BLaER1 treated with 17β-estradiol and CSF1 and Interleukin-3, amounts not matched to agents 10 nM and 100 nM (cell line): Measurements from ENCODE around the gene LMBR1.

Experiments
- H3K27ac ChIP-seq, 11 experiments: shearing (Covaris generic); formaldehyde crosslinking; 2 replicates each; pipeline ENCODE4 v1.8.1; 2022
- H3K27me3 ChIP-seq, 11 experiments: shearing (Covaris generic); formaldehyde crosslinking; 2 replicates each; pipeline ENCODE4 v1.8.1; 2022
- H3K36me3 ChIP-seq, 11 experiments: shearing (Covaris generic); formaldehyde crosslinking; 2 replicates each; pipeline ENCODE4 v1.8.1; 2022
- H3K4me1 ChIP-seq, 10 experiments: shearing (Covaris generic); formaldehyde crosslinking; 2 replicates each; pipeline ENCODE4 v1.8.1; 2022
- H3K4me2 ChIP-seq, 11 experiments: shearing (Covaris generic); formaldehyde crosslinking; 2 replicates each; pipeline ENCODE4 v1.8.1; 2022
- H3K4me3 ChIP-seq, 10 experiments: shearing (Covaris generic); formaldehyde crosslinking; 2 replicates each; pipeline ENCODE4 v1.8.1; 2022
- H3K9ac ChIP-seq, 11 experiments: shearing (Covaris generic); formaldehyde crosslinking; 2 replicates each; pipeline ENCODE4 v1.8.1; 2022
- H3K9me3 ChIP-seq, 11 experiments: shearing (Covaris generic); formaldehyde crosslinking; replicated peaks in 1 of 11; 2 replicates each; pipeline ENCODE4 v1.8.1; 2022
- H4K20me1 ChIP-seq, 11 experiments: shearing (Covaris generic); formaldehyde crosslinking; 2 replicates each; pipeline ENCODE4 v1.8.1; 2022
- Cebpa-rat ChIP-seq, 11 experiments: shearing (Covaris generic); IDR thresholded peaks; 2 replicates each; pipeline ENCODE4 v1.8.1; 2022

LMBR1 gene

GRCh38 chr7:156842740-156843140 lies 50.2 kb downstream of the LMBR1 start:
- Histone ChIP-seq H4K20me1 (peaks cover 31 to 98% (median 53%) of the 10 kb centered on the region in 11 experiments; a peak in 21 of 22 replicates), H3K27me3 (no peaks in the 10 kb centered on the region), H3K9me3 (peaks cover 0 to 6% (median 0%) of the 10 kb centered on the region in 11 experiments; a peak in 1 of 22 replicates), H3K4me3 (no peak overlapping the region), H3K27ac (no peak overlapping the region), H3K9ac (no peak overlapping the region; a peak in 1 of 22 replicates), H3K4me1 (peaks cover 0 to 27% (median 5%) of the 10 kb centered on the region in 10 experiments; a peak in 11 of 20 replicates), H3K36me3 (peaks cover 3 to 26% (median 8%) of the 10 kb centered on the region in 11 experiments; a peak in 10 of 22 replicates), H3K4me2 (peak overlapping the region in 3 of 11 experiments; percentile 18 to 66 (median 20); a peak in 5 of 22 replicates)
- no peak for TF ChIP-seq Cebpa-rat (IDR thresholded peaks at IDR 0.05)

DNA sequence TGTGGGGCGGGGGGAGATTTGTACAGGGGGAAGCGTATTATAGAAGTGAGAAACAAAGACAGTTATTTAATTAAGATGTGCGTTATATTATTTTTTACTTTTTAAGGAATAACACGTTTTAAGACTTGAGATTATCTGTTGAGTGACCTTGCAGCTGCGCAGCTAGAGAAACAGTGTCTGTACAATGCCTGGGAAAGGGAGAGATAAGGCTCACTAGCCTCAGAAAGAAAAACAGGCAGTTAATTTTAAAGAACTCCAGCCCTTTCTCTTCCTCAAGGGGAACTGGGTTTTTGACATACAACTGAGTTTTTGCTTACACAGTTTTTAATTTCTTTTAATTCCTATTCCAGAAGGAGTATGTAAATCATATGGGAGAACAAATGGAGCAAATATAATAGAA lies 50.7 kb downstream of the LMBR1 start:
- peaks cover 0 to 27% (median 5%) of the 10 kb centered on the region in 10 experiments; a peak in 11 of 20 replicates for H3K4me1 ChIP-seq
- H4K20me1 ChIP-seq: peaks cover 31 to 98% (median 53%) of the 10 kb centered on the region in 11 experiments; a peak in 21 of 22 replicates
- H3K9me3 ChIP-seq: peaks cover 0 to 6% (median 0%) of the 10 kb centered on the region in 11 experiments; a peak in 1 of 22 replicates
- no peak overlapping the region for H3K9ac ChIP-seq
- H3K36me3 ChIP-seq: peaks cover 3 to 26% (median 9%) of the 10 kb centered on the region in 11 experiments; a peak in 11 of 22 replicates
- no peak for TF ChIP-seq Cebpa-rat (IDR thresholded peaks at IDR 0.05)
- H3K4me3 ChIP-seq: no peak overlapping the region
- H3K27me3 ChIP-seq: no peaks in the 10 kb centered on the region
- peak overlapping the region in 3 of 11 experiments; percentile 18 to 66 (median 20); a peak in 3 of 22 replicates for H3K4me2 ChIP-seq
- H3K27ac ChIP-seq: no peak overlapping the region

DNA sequence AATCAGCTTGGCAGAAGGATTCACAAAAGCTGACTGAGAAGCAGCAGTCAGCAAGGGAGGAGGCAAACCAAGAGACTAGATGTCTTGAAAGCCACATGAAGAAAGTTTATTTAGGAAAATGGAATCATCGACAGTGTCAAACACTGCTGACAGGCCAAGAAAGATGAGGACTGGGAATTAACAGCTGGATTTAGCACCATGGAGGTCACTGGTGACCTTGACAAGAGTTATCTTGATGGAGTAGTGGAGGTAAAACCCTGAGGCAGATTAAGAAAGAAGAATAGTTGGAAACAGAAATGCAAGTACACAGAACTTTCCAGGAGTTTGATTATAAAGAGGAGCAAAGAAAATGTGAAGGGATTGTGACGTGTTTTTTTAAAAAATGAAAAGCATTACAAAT lies 51.5 kb downstream of the LMBR1 start:
- no peak for TF ChIP-seq Cebpa-rat (IDR thresholded peaks at IDR 0.05)
- Histone ChIP-seq H4K20me1 (peaks cover 28 to 98% (median 53%) of the 10 kb centered on the region in 11 experiments; a peak in 20 of 22 replicates), H3K4me3 (no peak overlapping the region), H3K27ac (no peak overlapping the region), H3K4me2 (no peak overlapping the region), H3K4me1 (peaks cover 0 to 27% (median 5%) of the 10 kb centered on the region in 10 experiments; a peak in 11 of 20 replicates), H3K27me3 (no peaks in the 10 kb centered on the region), H3K36me3 (peaks cover 3 to 33% (median 12%) of the 10 kb centered on the region in 11 experiments; a peak in 15 of 22 replicates), H3K9me3 (peaks cover 0 to 6% (median 0%) of the 10 kb centered on the region in 11 experiments; a peak in 1 of 22 replicates), H3K9ac (no peak overlapping the region)

DNA sequence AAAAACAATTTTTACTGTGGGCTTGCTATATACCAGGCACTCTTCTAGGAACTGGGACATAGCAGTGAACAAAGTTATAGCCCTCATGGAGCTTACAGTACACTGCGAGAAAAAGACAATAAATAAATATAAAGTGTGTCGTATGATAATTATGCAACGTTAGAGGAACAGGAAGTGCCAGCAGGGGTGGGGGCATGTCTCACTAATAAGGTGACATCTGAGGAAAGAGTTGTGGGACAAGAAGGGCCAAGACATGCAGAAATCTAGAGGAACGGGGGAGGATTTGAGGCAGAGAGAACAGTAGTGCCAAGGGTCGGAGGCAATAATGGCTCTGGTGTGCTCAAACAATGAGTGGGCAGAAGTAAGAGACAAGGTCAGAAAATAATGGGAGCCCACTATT lies 52.8 kb downstream of the LMBR1 start:
- peaks cover 3 to 47% (median 24%) of the 10 kb centered on the region in 11 experiments; a peak in 16 of 22 replicates for H3K36me3 ChIP-seq
- H4K20me1 ChIP-seq: peaks cover 24 to 92% (median 48%) of the 10 kb centered on the region in 11 experiments; a peak in 19 of 22 replicates
- no peak overlapping the region for H3K9ac ChIP-seq
- peaks cover 0 to 27% (median 5%) of the 10 kb centered on the region in 10 experiments; a peak in 11 of 20 replicates for H3K4me1 ChIP-seq
- no peak overlapping the region for H3K27ac ChIP-seq
- no peaks in the 10 kb centered on the region for H3K27me3 ChIP-seq
- peak overlapping the region in 6 of 11 experiments; percentile 1 to 49 (median 34); a peak in 9 of 22 replicates for H3K4me2 ChIP-seq
- H3K9me3 ChIP-seq: peaks cover 0 to 6% (median 0%) of the 10 kb centered on the region in 11 experiments; a peak in 1 of 22 replicates
- no peak overlapping the region for H3K4me3 ChIP-seq
- TF ChIP-seq Cebpa-rat (IDR thresholded peaks at IDR 0.05): no peak

DNA sequence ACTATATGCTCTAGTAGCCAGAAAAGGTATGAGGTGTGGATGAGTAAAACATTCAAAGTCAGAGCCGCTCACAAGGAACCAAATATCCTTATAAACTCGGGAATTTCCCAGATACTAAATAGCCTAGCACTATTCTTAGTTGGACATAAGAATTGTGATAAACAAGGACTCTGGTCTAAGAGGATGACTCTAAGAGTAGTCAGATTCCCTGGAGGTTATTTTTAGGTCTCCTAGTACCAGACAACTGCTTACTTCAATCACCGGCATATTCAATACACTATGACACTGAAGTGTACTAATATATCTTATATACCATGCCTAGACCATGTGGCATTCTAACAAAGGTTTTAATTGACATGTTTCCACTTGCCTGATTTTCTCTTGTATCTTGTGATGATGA lies 56.5 kb downstream of the LMBR1 start:
- peaks cover 7 to 55% (median 41%) of the 10 kb centered on the region in 11 experiments; a peak in 21 of 22 replicates for H3K36me3 ChIP-seq
- peaks cover 1 to 60% (median 14%) of the 10 kb centered on the region in 11 experiments; a peak in 12 of 22 replicates for H4K20me1 ChIP-seq
- H3K4me1 ChIP-seq: peaks cover 0 to 32% (median 17%) of the 10 kb centered on the region in 10 experiments; a peak in 14 of 20 replicates
- H3K27me3 ChIP-seq: no peaks in the 10 kb centered on the region
- no peak overlapping the region for H3K27ac ChIP-seq
- TF ChIP-seq Cebpa-rat (IDR thresholded peaks at IDR 0.05): no peak
- H3K9ac ChIP-seq: no peak overlapping the region
- no peak overlapping the region for H3K4me2 ChIP-seq
- H3K4me3 ChIP-seq: no peak overlapping the region
- peaks cover 0 to 6% (median 0%) of the 10 kb centered on the region in 11 experiments; a peak in 1 of 22 replicates for H3K9me3 ChIP-seq

DNA sequence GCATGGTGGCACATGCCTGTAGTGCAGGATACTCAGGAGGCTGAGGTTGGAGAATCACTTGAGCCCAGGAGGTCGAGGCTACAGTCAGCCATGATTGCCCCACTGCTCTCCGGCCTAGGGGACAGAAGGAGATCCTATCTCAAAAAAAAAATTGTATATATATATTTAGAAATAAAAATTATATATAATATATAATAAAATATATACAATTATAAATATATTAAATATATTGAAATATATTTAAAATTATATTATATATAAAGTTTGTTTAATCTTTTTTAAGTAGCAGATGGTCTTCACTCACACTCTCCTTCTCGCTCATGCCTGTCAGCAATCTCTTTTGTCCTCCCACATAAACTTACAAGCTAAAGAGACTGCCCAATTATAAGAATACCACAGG lies 58.5 kb downstream of the LMBR1 start:
- H3K36me3 ChIP-seq: peaks cover 7 to 61% (median 42%) of the 10 kb centered on the region in 11 experiments; a peak in 21 of 22 replicates
- no peak overlapping the region for H3K4me3 ChIP-seq
- no peaks in the 10 kb centered on the region for H3K27me3 ChIP-seq
- H3K9ac ChIP-seq: no peak overlapping the region
- no peak overlapping the region for H3K27ac ChIP-seq
- H3K9me3 ChIP-seq: peaks cover 0 to 6% (median 0%) of the 10 kb centered on the region in 11 experiments; a peak in 1 of 22 replicates
- no peak overlapping the region for H3K4me2 ChIP-seq
- no peak for TF ChIP-seq Cebpa-rat (IDR thresholded peaks at IDR 0.05)
- peaks cover 0 to 45% (median 11%) of the 10 kb centered on the region in 11 experiments; a peak in 11 of 22 replicates for H4K20me1 ChIP-seq
- H3K4me1 ChIP-seq: peaks cover 0 to 34% (median 16%) of the 10 kb centered on the region in 10 experiments; a peak in 14 of 20 replicates

DNA sequence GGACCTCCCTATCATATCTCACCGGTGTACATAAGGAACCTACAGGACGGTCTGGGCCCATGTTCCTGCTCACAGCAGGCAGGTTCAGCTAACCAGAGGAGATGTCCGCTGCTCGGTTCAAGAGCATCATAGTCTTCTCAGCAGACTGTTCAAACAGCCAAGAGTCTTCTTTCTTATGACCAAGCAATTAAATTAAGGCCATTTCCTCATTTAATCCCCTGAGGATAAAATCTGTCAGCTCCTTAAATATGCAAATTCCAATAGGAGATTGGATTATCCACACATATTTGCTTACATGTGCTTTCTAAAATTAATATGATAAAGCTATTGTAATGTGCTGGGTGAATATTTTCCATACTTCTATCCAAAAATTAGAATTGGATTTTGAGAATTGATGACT lies 59.7 kb downstream of the LMBR1 start:
- Histone ChIP-seq H3K27me3 (no peaks in the 10 kb centered on the region), H3K4me2 (0 out of 22 replicates have a peak overlapping the region, but pooled peaks of 1 of the 11 experiments have one; percentile 13), H3K9ac (no peak overlapping the region), H3K9me3 (no peaks in the 10 kb centered on the region; a peak in 1 of 22 replicates), H3K4me3 (no peak overlapping the region), H3K27ac (no peak overlapping the region), H3K36me3 (peaks cover 7 to 54% (median 40%) of the 10 kb centered on the region in 11 experiments; a peak in 20 of 22 replicates), H3K4me1 (peaks cover 0 to 41% (median 19%) of the 10 kb centered on the region in 10 experiments; a peak in 14 of 20 replicates), H4K20me1 (peaks cover 0 to 41% (median 12%) of the 10 kb centered on the region in 11 experiments; a peak in 11 of 22 replicates)
- no peak for TF ChIP-seq Cebpa-rat (IDR thresholded peaks at IDR 0.05)

DNA sequence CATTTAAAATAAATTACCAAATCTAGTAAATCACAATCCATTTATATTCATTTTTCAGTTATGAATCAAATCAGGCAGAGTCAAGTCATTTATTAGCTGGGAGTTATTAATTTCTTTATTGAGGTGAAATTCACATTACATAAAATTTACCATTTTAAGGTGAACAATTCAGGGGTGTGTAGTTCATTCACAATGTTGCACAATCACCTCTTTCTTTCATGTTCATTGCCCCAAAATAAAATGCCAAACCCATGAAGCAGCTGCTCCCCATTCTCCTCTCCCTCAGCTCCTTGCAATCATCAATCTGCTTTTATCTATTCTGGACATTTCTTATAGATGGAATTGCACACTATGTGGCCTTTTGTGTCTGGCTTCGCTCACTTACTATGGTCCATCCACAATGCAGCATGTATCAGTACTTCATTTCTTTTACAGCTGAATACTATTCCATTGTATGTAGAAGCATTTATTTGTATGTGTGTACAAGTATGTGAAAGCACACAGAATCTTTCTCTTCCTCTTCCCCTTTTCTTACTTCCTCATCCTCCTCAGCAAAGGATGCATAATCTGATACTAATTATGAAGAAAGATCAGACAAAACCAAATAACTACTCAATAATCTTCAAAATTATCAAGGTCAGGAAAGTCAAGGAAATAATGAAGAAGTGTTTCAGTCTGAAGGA lies 60.6 kb downstream of the LMBR1 start:
- no peak overlapping the region for H3K9ac ChIP-seq
- H3K4me3 ChIP-seq: no peak overlapping the region
- H4K20me1 ChIP-seq: peaks cover 0 to 37% (median 12%) of the 10 kb centered on the region in 11 experiments; a peak in 11 of 22 replicates
- peak overlapping the region in 5 of 11 experiments; percentile 1 to 44 (median 32); a peak in 4 of 22 replicates for H3K4me2 ChIP-seq
- H3K27me3 ChIP-seq: no peaks in the 10 kb centered on the region
- H3K36me3 ChIP-seq: peaks cover 7 to 54% (median 40%) of the 10 kb centered on the region in 11 experiments; a peak in 20 of 22 replicates
- H3K4me1 ChIP-seq: peaks cover 0 to 41% (median 19%) of the 10 kb centered on the region in 10 experiments; a peak in 14 of 20 replicates
- TF ChIP-seq Cebpa-rat (IDR thresholded peaks at IDR 0.05): peak in 3 of 11 experiments; percentile 13 to 34 (median 18); a peak in 1 of 22 replicates
- H3K27ac ChIP-seq: no peak overlapping the region
- no peaks in the 10 kb centered on the region for H3K9me3 ChIP-seq
